GM12801 (cell line): ENCODE results near the gene HOXB4.

Experiments used
- CTCF ChIP-seq: IDR thresholded peaks from one replicate; pipeline ENCODE4 v1.5.1; 2011; ENCODE audit warnings: control low read depth; ENCODE audit not compliant: insufficient read length; ENCODE audit errors: extremely low read depth

The HOXB4 gene

GRCh38 chr17:48579760-48580554 lies 1.8 kb upstream of the HOXB4 start:
- TF ChIP-seq CTCF, result no peak

GRCh38 chr17:48579471-48579759 lies 1.3 kb upstream of the HOXB4 start:
- no peak for TF ChIP-seq CTCF

GRCh38 chr17:48578616-48579470 lies 693 bp upstream of the HOXB4 start:
- TF ChIP-seq CTCF, result no peak

GRCh38 chr17:48577330-48577945 lies 712 bp downstream of the HOXB4 start:
- TF ChIP-seq CTCF, result no peak

- no peak for TF ChIP-seq CTCF
Observed at GRCh38 chr17:48576479-48577309, 1.5 kb downstream of the HOXB4 start.

GRCh38 chr17:48575673-48576478 lies 2.3 kb downstream of the HOXB4 start:
- no peak for TF ChIP-seq CTCF
